GM19238 (cell line): Measurements from ENCODE around the gene TMEM203.
A peak's percentile ranks its signal among the peaks of the same experiment; 100 is the strongest.
"Not testable (repeated sequence)": the region's sequence is repeated elsewhere in the genome, so short reads cannot be mapped to it uniquely, and the experiment has no call there.

ENCODE experiments used
- DNase-seq: peaks from one replicate; pipeline ENCODE4 v3.0.0; 2011; ENCODE audit warnings: low spot score; ENCODE audit not compliant: insufficient read length

The TMEM203 gene

DNA sequence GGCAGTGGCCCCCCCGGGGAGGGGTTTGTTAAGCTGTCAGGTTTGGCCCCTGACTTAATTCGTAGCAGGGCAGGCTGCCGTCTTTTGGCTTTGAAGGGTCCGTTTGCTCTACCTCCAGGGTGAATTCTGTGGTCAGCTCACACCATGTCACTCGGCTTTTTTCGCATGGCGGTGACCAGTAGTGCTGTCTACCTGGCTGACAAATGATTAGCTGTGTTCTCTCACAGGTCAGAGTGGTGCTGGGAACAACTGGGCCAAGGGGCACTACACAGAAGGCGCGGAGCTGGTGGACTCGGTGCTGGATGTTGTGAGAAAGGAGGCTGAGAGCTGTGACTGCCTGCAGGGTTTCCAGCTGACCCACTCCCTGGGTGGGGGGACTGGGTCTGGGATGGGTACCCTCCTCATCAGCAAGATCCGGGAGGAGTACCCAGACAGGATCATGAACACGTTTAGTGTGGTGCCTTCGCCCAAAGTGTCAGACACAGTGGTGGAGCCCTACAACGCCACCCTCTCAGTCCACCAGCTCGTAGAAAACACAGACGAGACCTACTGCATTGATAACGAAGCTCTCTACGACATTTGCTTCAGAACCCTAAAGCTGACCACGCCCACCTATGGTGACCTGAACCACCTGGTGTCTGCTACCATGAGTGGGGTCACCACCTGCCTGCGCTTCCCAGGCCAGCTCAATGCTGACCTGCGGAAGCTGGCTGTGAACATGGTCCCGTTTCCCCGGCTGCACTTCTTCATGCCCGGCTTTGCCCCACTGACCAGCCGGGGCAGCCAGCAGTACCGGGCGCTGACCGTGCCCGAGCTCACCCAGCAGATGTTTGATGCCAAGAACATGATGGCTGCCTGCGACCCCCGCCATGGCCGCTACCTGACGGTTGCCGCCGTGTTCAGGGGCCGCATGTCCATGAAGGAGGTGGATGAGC, 37.1 kb upstream of the TMEM203 start:
- no peak for DNase-seq

DNA sequence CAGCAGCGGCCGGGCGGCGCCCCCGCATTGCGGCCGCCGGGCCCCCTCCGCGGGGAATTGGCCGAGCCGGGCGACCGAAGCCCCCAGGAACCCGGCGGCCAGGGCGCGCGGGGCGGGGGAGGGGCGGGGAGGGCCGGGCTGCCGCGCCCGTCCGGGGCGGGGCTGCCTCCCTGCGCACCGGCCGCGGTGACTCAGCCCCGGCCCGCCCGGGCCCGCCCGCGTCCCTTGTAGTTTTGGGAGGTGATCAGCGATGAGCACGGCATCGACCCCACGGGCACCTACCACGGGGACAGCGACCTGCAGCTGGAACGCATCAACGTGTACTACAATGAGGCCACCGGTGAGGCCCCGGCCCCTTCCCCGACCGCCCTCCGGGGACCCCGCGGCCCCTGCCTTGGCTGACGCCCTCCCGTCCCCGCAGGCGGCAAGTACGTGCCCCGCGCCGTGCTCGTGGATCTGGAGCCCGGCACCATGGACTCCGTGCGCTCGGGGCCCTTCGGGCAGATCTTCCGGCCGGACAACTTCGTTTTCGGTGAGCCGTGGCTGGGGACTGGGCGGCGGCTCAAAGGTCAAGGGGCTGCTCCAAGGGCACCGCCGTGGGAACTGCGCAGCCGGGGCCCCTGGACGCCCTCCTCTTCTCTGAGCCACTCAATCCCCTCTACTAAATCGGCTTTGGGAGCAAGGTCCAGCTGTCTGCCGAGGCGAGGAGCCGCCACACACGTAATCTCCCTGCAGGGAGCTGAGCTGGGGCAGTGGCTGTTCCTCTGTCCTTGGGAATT, 36.2 kb upstream of the TMEM203 start:
- DNase-seq = peak; percentile 66

DNA sequence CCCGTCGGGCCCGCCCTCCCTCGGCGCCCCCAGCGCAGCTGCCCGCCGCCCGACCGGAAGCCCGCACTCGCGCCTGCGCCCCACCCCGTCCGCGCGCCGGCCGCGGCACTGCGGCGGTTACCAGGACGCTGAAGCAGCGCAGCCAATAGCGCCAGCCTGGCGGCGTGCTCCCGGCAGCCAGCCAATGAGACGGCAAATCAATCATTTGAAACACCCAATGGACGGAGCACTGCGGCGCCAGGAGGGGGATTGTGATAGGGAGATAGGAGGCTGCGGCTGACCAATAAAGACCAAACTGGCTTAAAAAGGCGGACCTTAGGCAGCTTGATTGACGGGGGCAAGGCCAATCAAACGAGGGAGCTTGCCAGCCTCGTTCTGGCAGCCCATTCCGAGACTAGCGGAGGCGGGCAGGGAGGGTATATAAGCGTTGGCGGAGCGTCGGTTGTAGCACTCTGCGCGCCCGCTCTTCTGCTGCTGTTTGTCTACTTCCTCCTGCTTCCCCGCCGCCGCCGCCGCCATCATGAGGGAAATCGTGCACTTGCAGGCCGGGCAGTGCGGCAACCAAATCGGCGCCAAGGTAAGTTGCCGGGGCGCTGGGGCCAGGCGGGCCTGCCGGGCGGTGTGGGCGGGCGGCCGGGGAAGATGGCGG, 35.5 kb upstream of the TMEM203 start, which contains the start of gene TUBB4B:
TUBB4B (plus strand) TSS at position 447 of the 649 bp plus-strand sequence; CDS start at position 521, 74 bp downstream.
- DNase-seq = peak; percentile 100

GRCh38 chr9:137240318-137240840, 34.9 kb upstream of the TMEM203 start:
- DNase-seq = peak; percentile 74

- DNase-seq = not testable (repeated sequence)
Measured at GRCh38 chr9:137239541-137240200, 34.2 kb upstream of the TMEM203 start.

DNA sequence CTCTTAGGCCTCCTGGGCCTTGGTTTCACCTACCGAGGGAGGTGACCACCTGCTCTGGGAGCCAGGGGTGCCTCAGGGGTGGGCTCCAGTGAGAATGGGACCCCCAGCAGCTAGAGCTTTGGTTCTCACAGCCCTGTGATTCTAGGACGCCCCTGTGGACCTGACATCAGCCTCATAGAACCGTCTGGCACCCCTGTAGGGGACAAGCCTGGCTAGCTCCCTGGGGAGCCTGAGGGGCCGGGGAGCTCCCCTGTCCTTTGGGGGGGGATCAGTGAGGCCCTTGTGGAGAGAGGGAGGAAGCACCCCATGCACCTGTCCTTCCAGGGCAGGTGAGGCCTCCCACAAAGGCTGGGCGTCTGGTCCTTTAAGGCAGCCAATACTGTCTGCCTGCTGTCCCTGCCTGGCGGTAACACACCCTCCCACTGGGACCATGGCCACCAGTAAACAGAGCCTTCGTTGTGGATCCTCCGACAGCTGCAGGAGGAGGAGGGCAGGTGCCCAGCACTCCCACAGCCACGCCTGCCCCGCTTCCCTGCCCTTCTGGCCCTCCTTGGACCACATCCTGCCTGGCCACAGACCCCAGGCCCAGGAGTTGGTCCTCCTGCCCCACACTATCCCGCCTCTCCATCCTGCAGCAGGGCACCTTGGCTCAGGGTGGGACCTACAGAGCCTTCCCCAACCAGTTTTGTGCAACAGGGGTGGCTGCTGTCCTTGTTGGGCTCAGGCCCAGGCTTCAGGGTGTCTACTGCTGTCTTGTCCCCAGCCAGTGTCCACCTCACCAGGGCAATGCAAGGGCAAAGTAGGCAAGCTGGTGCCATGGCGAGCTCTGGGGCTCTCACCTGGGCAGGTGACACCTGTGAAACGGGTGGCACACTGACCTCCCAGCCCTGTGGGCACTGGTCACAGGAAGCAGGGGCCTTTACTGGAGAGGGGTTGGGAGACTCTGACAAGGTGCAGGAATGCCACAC, 32.6 kb upstream of the TMEM203 start:
- no peak for DNase-seq

- no peak for DNase-seq
Measured at GRCh38 chr9:137236936-137237421, 31.5 kb upstream of the TMEM203 start.

DNA sequence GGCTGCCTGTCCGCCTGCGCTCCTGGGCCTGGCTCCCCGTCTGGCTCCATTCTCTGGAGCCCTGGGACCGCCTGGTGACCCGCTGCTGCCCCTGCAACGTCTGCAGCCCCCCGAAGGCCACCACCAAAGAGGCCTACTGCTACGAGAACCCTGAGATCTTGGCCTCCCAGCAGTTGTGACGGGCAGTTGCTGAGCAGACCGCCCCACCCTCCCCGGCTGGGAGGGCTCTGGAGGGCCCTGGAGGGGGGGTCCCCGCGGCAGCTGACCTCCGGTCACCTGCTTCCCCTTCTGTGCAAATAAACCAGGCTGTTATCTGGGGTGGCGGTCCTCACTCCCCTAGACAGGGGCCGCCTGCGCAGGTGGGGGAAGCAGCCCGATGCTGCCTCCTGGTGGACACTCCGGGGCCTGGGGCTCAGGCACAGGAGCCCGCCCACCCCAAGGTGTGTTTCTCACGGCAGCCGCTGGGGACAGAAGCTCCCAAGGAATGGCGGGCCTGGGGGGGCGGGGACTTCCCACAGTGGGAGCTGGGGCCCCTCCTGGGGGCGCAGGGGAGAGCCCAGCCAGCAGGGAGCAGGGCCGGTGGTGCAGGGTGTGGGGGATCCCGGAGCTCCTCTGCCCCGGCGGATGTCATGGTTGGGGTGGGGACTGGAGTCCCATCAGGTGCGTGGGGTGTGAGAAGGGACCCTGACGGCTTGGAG, 30.9 kb upstream of the TMEM203 start:
- peak; percentile 99 for DNase-seq

- DNase-seq = no peak
Measured at GRCh38 chr9:137235424-137236237, 30.2 kb upstream of the TMEM203 start.

- no peak for DNase-seq
Measured at GRCh38 chr9:137234758-137235423, 29.4 kb upstream of the TMEM203 start.

GRCh38 chr9:137234055-137234697, 28.7 kb upstream of the TMEM203 start:
- no peak for DNase-seq

DNA sequence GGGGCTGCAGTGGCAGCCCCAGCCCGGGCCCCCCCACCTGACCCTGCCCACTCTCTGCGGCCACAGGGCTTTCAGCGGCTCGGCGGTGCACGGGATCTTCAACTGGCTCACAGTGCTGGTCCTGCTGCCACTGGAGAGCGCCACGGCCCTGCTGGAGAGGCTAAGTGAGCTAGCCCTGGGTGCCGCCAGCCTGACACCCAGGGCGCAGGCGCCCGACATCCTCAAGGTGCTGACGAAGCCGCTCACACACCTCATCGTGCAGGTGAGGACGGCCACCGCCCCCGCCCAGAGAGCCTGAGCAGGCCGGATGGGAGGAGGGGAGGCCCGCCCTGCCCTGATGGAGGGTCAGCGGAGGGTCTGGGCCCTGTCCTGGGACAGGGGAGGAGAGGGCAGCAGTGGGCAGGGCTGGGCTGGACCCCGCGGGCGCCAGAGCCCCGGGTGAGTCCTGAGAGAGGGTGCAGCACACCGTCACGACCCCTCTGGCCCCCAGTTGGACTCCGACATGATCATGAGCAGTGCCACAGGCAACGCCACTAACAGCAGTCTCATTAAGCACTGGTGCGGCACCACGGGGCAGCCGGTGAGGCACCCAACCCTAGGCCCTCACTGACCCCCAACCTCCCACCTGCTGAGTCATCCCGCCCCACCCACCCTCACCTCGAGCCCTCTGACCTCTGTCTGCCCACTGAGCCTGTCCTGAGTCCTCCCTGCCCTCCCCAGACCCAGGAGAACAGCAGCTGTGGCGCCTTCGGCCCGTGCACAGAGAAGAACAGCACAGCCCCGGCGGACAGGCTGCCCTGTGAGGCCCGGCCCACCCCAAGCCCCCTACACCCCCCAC, 27.9 kb upstream of the TMEM203 start:
- no peak for DNase-seq

DNA sequence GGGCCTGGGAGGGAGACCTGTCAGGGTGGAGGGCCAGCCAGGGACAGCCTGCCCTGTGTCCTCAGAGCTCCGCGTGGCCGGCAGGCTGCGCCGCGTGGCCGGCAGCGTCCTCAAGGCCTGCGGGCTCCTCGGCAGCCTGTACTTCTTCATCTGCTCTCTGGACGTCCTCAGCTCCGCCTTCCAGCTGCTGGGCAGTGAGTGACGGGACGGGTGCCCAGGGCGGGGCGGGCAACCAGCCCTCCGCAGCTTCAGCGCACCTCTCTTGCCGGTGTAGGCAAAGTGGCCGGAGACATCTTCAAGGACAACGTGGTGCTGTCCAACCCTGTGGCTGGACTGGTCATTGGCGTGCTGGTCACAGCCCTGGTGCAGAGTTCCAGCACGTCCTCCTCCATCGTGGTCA, 27.1 kb upstream of the TMEM203 start:
- DNase-seq = no peak

- DNase-seq = no peak
Measured at GRCh38 chr9:137232101-137232500, 26.7 kb upstream of the TMEM203 start.

DNA sequence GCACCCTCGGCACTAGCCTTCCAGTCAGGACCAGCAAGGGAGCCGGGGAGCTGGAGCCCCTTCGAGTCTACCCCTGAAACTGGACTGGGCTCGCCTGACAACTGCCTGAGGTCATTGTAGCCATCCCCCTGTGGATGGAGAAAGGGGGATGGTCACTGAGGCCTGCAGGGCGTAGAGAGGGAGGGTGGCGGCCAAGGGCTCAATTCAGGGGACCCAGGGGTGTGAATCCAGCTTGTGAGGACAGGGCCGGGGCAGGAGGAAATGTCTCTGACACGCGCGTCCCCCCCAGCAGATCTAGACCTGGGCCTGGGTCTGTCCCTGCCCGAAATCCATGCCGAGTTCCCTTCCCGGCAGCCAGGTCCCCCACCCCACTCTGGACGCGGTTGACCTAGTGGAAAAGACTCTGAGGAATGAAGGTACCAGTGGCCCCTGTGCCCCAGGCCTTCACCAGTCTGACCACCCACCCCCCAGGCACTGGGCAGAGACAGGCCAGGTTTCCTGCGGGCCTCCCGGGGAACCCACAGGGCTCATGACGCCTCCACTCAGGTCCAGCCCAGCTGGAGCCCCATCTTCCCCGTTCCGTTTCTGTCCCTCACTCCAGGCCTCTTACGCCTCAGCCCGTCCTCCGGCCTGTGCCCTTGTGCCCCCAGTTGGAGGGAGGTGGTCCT, 26.1 kb upstream of the TMEM203 start:
- no peak for DNase-seq
